ENCODE measurements around the gene ERF.
A peak's percentile ranks its signal among the peaks of the same experiment; 100 is the strongest.

The ERF gene

DNA sequence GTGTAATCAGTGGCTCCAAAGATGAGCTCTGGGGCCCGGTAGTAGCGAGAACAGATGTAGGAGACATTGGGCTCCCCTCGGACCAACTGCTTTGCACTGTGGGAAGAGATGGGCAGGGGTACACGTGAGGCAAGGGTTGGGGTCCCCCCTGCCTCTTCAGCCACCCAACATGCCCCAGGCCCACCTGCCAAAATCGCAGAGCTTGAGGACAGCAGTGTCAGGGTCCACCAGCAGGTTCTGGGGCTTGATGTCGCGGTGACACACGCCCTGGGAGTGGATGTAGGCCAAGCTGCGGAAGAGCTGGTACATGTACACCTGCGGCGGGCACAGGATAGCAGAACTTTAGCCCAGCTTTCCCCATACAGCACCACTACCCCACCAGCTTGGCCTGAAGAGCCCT is 20.6 kb downstream of the ERF start:
- DNase-seq: no peak

DNA sequence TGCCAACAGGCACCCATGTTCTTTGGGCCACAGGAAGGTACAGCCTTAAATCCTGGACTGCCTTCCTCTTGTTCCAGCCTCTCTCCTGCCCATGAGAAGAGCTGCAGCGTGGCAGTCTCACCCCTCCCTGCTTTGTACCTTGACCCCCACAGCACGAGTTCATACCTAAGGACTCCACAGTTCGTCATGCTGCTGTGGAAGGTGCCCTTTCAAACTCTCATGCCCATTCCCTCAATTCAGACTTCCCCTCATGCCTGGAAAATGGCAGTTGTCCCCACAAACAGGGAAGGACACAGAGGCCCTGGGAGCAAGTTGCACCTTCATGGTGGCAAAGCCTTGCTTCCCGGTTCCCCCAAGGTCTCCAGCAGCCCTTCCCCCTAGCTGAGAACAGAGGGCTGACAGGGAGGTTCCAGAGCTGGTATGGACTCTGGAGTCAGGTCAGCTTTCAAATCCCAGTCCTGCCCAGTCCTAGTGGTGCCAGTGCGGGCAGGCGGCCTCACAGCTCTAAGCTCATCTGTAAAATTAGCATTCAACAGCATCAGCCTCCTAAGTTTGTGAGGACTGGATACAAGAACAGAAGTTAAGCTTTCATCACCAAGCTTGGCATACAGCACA is 21.1 kb downstream of the ERF start:
- DNase-seq: no peak

DNA sequence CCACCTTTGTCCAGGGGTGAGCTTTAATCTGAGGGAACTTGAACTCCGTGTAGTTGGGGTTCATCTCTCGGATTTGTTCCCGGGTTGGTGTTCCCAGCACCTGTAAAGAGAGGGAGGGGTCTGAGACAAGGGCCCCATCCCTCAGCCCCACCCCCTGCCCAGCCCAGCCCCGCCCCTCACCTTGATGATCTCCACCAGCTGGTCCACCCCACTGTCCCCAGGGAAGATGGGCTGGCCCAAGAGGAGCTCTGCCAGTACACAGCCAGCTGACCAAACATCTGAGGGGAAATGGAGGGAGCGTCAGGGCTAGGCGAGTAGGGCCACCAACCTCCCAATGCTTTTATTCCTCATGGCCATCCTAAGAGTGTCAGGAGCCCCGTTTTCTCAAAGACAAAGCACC is 21.8 kb downstream of the ERF start:
- DNase-seq: no peak

DNA sequence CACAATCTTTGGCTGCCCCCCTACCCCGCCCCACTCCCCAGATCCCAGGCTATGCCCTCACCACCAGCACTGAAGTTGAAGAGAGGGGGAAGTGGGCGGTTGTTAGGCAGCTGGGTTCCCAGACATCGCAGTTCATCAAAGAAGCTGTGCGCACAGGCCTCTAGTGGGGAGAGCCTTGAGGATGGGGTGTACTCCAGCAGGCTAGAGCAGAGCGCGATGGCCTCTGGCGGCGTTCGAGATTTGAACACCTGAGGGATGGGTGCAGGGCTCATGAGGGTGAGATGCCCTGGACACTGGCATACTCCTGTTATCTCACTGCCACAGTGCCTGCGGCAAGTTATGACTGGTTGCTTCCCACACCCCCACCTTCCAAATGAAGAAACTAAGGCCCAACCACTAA is 22.5 kb downstream of the ERF start:
- DNase-seq: no peak

DNA sequence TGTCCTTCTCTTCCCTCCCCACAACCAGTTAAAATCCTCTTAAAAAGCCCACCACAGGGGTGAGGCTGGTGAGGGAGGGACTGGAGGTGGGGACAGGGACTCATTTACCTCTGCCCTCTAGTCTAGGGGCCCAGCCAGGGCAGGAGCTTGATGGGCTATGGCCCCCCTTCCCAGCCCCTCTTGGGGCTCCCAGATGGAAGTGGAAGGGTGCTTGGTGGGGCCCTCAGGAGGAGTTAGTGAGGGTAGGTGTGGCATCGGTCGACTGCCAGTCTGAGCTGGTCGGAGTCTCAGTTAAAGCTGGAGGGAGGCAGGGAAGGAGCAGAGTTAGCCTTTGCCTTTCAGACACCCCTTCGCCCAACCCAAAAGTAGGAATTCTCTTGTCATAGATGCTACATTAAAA is 24.4 kb downstream of the ERF start:
- no peak for DNase-seq

DNA sequence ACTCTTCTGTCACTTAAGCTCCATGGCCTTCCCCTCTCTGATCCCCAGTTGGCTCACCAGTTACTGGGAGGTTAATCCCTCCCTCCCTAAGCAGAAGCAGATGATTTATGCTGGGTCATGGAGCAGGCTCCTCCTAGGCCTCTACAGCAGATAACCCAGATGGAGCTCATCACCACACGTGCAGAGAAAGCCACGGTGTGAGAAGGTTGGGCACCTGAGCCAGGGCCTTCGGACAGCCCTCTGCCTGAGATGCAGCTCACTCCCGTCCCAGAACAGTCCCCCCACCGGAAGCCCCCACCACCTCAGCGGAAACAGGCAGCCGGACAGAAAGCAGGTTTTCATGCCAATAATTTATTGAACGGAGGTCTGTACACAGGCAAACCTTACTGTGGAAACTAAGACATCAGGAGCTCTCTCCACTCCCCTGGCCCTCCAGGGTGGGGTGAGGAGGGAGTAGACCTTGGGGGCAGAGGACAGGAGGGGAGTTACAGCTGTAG is 25.0 kb downstream of the ERF start:
- no peak for DNase-seq

DNA sequence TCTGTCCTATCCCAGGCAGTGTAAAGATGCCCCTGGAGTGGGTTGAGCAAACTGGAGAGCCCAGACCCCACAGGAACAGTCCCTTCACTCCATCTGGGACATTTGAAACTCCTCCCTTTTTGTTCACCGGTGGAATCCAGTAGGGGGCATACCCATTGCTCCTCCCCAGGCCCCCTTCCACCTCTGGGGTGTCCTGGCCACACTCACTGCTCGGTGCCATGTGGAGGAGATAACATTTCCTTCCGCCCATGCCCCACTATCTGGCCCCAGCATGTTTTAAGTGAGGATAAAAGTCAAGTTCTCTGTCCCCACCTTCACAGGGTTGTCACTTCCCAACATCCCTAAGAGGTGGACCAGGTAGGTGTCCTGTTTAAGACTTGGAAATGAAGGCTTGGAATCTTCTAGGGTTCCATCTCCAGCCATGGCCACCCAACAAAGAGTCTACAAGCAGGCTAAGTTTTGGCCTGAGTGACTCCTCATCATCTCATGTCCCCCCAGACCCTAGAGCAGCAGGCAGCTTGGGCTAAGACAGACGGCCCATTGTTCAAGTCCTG is 25.6 kb downstream of the ERF start:
- DNase-seq: no peak

DNA sequence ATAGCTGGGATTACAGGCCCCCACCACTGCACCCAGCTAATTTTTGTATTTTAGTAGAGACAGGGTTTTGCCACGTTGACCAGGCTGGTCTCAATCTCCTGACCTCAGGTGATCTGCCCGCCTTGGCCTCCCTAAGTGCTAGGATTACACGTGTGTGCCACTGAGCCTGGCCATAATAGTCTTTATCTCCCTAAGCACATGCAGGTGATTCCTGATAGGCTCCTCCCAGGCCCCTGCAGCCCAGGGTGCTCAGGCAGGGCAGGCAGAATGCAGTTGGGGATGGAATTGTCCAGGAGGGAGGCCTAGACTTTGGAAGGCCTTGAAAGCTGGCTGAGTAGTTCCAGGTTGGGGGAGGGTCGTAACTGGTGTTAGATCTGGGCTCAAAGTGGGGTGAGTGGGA is 26.3 kb downstream of the ERF start:
- DNase-seq: no peak

DNA sequence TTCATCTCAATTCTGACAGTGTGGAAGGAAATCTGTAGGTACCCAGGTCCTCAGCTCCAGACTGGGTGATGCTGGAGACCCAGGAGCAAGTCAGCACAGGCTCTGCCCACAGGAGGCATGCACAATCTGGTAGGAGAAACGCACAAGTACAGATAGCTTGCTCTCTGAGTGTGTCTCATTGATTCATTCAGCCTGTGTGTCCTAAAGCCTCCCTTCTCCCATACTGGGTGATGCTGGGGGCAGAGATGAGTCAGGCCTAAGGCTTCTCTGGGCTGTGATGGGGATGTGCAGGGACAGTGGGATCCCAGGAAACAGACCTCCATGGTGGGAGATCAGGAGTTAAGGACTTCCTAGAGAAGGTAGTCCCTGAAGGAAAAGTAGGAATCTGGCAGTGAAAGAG is 28.0 kb downstream of the ERF start:
- no peak for DNase-seq

DNA sequence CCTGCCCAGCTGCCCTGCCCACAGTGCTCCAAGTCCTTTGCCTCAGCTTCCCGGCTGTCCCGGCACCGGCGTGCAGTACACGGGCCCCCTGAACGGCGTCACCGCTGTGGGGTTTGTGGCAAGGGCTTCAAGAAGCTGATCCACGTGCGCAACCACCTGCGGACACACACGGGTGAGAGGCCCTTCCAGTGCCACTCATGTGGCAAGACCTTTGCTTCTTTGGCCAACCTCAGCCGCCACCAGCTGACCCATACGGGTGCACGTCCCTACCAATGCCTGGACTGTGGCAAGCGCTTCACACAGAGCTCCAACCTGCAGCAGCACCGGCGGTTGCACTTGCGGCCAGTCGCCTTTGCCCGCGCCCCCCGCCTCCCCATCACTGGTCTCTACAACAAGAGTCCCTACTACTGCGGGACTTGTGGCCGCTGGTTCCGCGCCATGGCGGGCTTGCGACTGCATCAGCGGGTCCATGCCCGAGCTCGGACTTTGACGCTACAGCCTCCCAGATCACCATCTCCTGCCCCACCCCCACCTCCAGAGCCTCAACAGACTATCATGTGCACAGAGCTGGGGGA is 29.1 kb downstream of the ERF start:
- no peak for DNase-seq

DNA sequence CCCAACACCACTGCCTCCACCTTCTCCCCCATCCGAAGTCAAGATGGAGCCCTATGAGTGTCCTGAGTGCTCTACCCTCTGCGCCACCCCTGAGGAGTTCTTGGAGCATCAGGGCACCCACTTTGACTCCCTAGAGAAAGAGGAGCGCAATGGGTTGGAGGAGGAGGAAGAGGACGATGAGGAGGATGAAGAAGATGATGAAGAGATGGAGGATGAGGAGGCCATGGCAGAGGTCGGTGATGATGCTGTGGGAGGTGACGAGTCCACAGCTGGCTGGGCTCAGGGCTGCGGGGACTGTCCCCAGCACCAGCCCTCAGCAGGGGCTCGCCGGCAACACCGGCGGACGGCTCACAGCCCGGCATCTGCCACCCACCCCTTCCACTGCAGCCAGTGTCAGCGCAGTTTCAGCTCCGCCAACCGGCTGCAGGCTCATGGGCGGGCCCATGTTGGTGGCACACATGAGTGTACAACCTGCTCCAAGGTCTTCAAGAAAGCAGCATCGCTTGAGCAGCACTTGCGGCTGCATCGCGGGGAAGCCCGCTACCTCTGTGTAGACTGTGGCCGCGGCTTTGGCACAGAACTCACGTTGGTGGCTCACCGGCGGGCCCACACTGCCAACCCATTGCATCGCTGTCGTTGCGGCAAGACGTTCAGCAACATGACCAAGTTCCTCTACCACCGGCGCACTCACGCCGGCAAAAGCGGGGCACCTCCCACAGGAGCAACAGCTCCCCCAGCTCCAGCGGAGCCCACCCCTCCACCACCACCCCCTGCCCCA is 29.8 kb downstream of the ERF start:
- no peak for DNase-seq

DNA sequence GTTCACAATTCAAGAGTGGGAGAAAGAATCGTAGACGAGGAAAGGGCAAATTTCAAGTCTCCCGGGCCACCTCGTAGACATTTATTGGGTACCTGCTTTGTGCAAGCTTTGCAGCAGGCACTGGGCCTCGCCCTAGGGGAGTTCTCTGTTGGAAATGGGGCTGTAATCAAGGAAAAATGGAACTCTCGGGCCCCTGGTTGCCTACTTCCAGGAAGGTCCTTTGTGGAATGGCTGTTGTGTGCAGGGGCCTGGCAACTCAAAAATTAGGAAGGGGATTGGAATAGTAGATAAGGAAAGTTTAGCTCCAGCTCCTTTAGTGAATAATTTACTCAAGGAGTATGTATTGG is 34.2 kb downstream of the ERF start:
- DNase-seq: no peak

DNA sequence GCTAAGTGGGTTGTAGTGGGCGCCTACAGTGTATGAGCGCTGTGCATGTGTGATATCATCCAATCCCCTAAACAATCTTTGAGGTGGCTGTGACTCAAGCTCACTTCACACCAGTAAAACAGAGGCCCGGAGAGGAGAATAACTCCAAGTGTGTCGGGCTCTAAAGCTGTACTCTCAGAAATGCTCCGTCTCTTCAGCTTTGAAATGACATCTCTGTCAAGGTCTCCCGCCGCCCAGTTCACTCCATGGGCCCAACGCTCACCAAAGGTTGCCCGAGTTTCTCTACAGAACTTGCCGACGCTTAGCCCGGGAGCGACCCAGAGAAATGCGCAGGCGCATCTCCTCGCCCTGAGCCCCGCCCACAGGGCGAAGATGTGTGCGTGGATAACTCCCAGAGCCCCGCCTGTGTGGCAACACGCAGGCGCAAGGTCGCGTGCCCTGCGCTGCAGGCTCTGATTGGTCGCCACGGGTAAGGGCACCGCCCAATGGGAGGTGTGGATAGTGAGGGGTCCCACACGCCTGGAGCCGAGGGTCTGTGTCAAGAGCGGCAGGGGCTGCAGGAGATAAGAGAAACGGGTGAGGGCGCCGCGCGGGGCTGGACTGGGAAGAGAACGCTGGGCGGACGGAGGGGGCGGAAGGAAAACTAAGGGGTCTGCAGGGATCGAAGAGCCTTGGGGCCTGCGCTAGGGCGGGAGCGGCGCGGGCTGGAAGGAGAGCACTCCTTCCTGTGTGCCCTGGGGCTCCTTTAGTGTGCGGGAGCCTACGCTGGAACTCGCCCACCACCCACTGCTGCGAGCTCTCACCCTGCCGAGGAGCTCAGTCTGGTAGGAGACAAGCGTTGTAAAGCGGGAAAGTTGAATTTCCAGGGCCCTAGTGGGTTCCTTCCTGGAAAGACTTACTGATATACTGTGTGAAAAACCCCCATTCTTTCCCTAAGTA is 34.8 kb downstream of the ERF start, which contains the start of gene ZNF526:
TSS of gene ZNF526 (plus strand) at position 501 of the 939 bp plus-strand sequence. CDS start 4,092 bp downstream, outside the sequence.
- DNase-seq: peak; percentile 97

DNA sequence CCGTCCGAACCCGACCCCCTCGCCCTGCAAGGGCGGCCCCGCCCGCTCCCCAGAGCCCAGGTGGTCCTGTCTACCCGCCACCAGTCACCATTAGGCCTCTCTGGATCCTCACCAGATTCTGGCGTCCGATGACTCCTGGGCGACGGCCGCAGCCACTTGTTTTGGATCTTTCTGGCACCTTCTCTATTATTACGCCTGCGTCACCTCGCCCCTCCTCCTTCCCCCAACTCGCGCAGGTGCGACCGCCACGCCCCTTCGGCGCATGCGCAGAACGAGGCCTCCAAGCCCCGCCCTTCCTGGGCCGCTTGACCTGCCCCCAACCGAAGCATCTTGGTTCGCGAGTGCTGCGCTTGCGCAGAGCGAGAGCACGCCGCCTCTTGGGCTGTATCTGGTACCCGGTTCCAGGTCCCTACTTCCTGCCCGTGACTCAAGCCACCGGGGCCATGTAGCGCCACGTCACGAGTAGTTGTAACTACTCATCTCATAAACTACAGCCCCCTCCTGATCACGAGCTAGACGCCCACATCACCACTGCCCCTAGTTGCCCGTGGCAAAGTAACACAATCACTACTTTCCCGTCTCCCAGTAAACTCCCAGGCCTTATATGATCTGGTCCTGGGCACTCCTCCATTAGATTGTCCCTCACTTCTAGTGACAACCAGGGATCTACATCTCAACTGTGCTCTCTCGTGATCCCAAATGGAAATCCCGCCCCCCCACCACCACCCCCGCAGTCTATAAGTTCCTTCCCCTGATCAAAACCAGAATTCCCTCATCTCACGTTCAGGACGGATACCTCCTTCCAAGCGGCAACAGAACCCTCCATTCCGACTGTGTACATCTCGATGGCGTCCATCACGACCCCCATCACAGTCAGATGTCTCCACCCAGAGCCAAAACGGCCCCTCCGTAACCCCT is 37.1 kb downstream of the ERF start, which contains the start of gene DEDD2:
TSS of gene DEDD2 (minus strand) at position 158 of the 918 bp plus-strand sequence. CDS start 670 bp downstream, outside the sequence.
- DNase-seq: peak; percentile 90

DNA sequence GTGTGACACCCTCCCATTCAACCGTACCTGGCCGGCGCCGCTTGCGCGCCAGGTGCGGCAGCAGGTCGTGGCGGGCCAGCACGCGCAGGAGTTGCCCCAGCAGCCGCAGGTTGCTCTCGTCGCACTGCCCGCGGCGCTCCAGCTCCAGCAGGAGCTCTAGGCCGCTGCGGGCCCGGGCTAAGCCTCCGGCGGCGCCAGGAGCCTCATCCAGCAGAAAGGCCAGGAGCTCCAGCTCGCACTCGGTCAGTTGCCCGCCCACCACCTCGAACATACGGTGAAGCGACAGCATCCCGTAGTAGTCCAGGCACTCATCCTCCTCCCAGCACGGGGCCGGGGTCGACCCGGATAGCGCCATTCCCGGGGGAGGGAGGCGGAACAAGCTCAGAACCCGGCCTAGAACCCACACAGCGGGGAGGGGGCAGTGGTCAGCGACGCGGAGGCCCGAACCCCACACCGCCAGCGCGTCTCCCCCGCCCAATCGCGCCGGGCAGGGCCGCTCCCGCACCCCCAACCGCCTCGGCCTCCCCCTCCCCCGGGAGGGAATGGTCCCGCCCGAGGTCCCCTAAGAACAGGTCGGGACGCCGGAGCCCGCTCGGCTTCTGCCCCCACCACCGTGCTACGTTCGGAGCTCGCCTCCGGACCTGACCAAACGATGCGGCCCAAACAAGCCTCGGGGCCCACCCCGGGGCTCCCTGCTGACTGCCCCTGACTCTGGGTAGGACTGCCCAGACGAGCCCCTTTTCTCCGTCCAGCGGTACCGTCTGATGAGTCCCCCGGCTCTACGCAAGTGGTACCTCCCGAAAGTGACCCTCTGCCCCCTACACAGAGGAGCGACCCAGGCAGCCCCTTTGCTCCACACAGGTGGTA is 38.0 kb downstream of the ERF start:
- peak; percentile 22 for DNase-seq

DNA sequence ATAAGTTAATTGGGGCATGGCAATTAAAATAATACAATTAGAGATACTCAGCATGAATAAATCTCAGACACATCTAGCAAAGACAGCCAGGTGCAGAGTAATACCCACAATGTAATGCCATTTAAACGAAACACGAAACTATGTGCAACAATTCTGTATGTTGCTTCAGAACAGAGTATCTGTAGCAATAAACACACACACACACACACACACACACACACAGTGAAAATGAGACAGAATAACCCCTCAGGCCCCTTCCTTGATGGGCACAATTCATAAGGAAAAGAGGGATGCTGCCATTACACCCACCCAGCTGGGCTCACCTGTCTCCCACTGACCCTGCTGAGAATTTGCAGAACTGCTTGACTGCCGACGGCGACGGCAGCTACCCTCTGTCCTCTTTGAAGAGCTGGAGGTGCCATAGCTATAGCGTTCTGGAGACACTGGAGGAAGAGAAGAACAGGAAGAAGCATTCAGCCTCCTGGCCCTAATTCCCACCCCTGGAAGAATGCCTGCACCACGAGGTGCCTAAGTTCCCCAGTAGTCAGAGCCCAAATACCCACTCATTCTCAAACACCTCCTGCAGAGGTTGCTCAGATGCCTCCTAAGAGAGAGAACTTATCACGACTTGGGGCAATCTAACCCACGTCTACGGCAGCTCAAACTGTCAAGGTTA is 40.0 kb downstream of the ERF start:
- DNase-seq: no peak

DNA sequence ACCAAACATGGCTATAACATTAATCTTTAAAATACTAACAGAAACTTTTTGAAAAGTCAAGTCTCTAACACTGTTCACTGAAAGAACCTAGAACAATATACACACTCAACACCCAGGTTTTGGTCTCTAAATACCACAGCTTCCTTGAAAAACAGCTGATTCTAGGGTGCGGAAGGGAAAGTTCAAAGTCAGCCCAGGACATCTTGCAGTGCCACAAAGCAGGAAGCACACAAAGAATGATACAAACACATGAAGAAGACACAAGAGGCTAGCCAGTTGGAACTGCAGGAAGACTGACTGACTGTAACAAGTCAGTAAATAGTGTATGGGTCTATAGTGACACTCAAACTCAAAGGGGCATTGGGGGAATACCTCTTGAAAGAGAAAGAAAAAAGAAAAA is 42.0 kb downstream of the ERF start:
- no peak for DNase-seq

DNA sequence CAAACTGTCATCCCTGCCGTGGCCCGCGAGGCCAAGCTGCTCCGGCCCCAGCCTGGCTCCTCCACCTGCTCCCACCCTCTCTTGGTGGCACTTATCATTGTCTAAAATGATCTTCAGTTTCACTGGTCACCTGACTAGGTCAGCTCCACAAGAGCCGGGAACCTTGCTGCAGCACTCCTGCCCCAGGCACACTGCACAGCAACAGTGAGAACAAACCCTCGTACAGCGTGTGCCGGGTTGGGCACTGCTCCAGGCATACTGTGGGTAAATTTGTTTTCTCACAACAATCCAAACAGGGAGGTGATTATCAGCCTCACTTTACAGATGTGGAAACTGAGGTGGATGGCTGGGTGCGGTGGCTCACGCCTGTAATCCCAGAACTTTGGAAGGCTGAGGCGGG is 46.3 kb downstream of the ERF start:
- no peak for DNase-seq

DNA sequence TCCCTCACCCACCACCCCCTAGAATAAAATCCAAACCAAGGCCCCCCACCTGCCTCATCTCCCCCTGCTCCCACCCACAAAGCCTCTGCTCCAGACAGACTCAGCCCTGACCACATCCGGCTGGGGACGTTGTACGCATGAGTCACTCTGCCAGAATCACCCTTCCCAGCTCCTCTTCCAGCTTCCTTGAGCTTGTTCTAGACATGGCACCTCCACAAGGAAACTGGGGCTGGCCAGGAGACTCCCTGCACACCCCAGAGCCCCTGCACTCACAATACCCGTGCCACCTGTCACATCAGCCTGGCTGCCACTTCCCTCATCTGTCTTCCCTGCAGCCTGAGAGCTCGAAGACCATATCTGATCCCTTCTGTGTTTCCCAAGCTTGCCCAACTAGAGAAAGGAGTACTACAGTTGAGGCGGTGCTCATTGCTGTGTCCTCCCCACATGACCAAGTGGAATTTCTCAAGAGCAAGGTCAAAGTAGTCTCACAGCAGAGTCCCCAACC is 47.1 kb downstream of the ERF start:
- DNase-seq: no peak
